HG03571 (cell line): ENCODE results near the gene ARNT2.
"Not testable (repeated sequence)": the region's sequence is repeated elsewhere in the genome, so short reads cannot be mapped to it uniquely, and the experiment has no call there.

Experiments used
- ATAC-seq: cut with Tn5 transposase; IDR thresholded peaks from one replicate; pipeline ENCODE4 v1.9.1; 2021; ENCODE audit not compliant: unreplicated experiment

ARNT2 gene

DNA sequence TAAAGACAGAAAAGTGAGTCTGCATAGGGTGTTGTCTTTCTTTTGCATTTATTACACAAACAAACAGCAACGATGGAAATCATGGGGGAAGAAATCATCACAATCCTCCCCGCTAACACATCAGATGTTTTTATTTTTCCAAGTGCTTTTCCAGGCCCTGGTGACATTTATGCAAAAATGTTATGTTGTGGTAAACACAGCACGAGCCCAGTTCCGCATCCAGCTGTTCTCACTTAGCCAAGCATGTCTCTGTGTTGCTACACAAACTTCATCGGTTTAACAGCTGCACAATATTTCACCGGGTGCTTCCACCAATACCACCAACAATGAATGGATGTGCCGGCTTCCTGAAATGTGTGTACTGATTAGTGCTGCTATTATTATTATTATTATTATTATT is 237.2 kb downstream of the ARNT2 start:
- no peak for ATAC-seq

GRCh38 chr15:80643431-80643951 is 239.3 kb downstream of the ARNT2 start:
- ATAC-seq = no peak

- ATAC-seq = no peak
Observed at GRCh38 chr15:80645494-80646065, 241.4 kb downstream of the ARNT2 start.

DNA sequence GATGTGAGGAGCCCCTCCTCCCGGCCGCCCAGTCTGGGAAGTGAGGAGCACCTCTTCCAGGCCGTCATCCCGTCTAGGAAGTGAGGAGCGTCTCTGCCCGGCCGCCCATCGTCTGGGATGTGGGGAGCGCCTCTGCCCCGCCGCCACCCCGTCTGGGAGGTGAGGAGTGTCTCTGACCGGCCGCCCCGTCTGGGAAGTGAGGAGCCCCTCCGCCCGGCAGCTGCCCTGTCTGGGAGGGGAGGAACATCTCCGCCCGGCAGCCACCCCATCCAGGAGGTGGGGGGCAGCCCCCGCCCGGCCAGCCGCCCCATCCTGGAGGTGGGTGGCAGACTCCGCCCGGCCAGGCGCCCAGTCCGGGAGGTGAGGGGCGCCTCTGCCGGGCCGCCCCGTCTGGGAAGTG is 243.2 kb downstream of the ARNT2 start:
- ATAC-seq = not testable (repeated sequence)
